GM21717 (cell line): ENCODE measurements around the gene AP4S1.
"Not testable (repeated sequence)": the region's sequence is repeated elsewhere in the genome, so short reads cannot be mapped to it uniquely, and the experiment has no call there.

ENCODE experiments used
- ATAC-seq: cut with Tn5 transposase; IDR thresholded peaks from one replicate; pipeline ENCODE4 v1.9.1; 2021; ENCODE audit warnings: mild to moderate bottlenecking, moderate library complexity; ENCODE audit not compliant: unreplicated experiment

The AP4S1 gene

GRCh38 chr14:31080484-31080883 lies 55.0 kb downstream of the AP4S1 start:
- ATAC-seq, result no peak

DNA sequence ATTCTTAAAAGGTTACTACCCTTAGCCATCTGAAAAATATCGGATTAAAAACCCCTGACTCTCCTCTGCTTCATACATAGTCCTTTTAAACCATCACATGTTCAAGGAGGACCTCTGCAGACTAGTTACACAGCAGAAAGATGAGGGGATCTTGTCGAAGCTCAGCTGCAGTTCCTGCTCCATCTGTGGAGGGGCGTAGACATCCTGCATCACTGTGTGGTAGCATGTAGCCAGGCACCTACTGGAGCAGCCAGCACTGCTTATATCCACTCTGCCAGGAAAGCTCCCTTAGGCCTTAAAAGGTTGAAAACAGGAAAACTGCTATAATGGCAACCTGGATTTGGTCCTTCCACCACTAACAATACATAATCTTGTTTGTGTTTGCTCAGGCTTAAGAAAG lies 58.3 kb downstream of the AP4S1 start:
- no peak for ATAC-seq

GRCh38 chr14:31084385-31084784 lies 58.9 kb downstream of the AP4S1 start:
- no peak for ATAC-seq

GRCh38 chr14:31085027-31085426 lies 59.6 kb downstream of the AP4S1 start:
- ATAC-seq, result no peak

DNA sequence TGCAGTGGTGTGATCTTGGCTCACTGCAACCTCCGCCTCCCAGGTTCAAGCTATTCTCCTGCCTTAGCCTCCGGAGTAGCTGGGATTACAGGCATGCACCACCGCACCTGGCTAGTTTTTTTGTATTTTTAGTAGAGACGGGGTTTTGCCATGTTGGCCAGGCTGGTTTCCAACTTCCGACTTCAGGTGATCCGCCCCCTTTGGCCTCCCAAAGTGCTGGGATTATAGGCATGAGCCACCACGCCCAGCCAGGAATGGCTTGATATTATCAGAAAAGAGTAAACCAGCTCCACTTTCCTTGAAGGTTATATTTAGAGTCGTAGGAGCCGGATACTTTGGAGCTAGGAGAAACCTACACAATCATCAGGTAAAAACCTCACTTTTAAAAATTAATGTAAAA lies 61.0 kb downstream of the AP4S1 start:
- not testable (repeated sequence) for ATAC-seq

GRCh38 chr14:31090883-31091764 lies 65.7 kb downstream of the AP4S1 start:
- ATAC-seq, result no peak

GRCh38 chr14:31092160-31092708 lies 66.8 kb downstream of the AP4S1 start:
- ATAC-seq, result no peak

DNA sequence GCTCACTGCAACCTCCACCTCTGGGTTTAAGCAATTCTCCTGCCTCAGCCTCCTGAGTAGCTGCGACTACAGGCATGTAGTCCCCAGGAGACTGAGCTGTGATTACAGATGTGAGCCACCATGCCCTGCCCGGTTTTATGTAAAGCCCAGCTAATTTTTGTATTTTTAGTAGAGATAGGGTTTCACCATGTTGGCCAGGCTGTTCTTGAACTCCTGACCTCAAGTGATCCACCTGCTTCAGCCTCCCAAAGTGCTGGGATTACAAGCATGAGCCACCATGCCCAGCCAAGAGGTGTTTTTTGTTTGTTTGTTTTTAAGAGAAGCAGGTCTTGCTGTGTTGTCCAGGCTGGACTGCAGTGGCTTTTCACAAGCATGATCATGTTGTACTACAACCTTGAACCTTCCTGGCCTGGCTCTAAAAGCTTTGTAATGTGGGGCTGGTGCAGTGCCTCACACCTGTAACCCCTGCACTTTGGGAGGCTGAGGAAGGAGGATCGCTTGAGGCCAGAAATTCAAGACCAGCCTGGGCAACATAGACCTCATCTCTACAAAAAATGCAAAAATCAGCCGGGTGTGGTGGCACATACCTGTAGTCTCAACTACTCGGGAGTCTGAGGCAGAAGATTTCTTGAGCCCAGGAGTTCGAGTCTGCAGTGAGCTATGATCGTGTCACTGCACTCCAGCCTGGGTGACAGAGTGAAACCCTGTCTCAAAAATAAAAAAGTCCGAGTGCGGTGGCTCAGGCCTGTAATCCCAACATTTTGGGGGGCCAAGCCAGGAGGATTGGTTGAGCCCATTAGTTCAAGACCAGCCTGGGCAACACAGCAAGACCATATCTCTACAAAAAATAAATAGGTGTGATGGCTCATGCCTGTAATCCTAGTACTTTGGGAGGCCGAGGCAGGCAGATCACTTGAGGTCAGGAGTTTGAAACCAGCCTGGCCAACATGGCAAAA lies 68.7 kb downstream of the AP4S1 start:
- ATAC-seq, result not testable (repeated sequence)

DNA sequence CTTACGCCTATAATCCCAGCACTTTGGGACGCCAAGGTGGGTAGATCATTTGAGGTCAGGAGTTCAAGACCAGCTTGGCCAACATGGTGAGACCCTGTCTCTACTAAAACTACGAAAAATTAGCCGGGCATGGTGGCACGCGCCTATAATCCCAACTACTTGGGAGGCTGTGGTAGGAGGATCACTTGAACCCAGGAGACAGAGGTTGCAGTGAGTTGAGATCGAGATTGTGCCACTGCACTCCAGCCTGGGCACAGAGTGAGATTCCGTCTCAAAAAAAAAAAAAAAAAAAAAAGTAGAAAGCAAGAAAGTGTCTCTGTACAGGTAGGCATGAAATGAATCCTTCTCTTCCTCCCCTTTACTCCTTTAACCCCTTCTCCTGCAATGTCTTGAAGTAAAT lies 70.4 kb downstream of the AP4S1 start:
- not testable (repeated sequence) for ATAC-seq

GRCh38 chr14:31096255-31096654 lies 70.8 kb downstream of the AP4S1 start:
- ATAC-seq, result no peak

DNA sequence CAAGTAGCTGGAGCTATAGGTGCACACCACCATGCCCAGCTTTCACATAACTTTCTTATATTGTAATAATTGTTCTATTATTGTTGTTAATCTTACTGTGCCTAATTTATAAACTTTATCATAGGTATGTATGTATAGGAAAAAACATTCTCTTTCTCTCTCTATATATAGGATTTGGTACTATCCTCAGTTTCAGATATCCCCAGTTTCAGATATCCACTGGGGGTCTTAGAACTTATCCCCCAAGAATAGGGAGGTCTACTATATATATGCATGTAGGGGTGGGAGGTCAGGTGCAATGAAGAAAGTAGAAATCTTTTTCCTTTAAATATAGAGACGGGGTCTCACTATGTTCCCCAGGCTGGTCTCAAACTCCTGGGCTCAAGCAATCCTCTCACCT lies 71.6 kb downstream of the AP4S1 start:
- no peak for ATAC-seq

DNA sequence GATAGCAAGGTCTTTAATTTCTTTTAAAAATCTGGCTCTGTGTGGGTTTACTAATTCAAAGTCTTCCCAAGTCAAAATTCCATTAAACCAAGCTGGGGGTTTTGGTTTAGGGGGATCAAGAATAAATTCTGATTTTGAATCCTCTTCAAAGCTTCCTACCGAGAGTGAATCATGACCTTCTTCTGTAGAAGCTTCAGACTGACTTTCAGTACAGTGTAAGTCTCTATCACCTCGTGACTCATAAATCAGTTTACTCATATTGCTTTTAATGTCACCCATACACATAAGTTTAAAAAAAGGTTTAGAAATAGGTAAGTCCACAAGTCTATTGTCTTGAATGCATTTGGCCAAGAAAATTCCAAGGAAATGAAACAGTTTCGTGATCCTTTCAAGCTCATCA lies 81.3 kb downstream of the AP4S1 start:
- no peak for ATAC-seq

DNA sequence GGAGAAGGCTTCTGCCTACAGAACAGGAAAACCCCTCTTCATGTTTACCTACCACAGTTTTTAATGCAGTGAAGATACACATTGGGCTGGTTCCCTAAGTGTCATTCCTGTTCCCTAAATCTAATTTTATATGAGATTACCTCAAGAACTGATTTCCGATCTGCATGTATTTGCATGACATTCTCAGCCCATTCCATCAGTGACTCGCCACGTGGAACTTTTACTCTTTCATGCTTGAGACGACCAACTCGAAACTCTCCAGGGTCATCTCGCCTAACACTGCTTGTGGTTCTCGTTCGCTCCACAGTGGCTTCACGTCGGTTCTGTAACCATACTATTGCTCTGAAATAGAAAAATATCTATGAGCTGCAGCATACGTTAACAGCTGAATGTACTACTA lies 83.8 kb downstream of the AP4S1 start:
- ATAC-seq, result no peak

DNA sequence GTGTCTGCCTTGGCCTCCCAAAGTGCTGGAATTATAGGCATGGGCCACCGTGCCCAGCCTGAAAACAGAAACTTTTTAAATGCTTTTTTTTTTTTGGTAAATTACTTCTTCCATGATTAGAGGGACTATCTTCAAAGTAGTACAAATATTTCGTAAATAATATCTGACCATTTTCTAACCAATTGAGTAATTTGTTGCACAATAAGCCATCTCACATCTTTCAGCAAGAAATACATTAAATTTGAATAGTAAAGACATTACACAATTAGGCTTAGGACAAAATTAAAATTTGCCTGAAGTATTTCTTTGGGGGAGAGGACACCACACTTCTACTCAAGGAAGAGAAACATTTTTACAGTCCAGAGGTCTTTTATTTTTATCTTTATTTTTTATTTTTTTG lies 85.4 kb downstream of the AP4S1 start:
- ATAC-seq, result no peak

DNA sequence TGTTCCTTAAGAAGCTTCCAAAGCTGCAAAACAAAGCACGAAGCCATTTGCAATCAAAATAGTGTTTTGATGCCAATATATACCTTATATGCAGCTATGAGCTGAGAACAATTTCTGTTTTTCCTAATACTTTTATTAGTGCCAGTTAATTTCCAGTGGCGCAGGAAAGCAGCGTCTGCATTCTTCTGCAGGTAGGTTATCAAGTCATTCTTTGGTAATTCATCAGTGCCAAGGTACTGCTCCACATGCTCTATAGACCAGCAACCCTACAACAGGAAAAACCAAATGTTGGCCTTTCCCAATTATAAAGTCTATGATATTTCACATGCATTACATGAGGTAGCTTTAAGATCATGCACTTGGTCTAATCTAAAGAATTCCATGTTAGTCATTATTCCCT lies 88.3 kb downstream of the AP4S1 start:
- no peak for ATAC-seq

DNA sequence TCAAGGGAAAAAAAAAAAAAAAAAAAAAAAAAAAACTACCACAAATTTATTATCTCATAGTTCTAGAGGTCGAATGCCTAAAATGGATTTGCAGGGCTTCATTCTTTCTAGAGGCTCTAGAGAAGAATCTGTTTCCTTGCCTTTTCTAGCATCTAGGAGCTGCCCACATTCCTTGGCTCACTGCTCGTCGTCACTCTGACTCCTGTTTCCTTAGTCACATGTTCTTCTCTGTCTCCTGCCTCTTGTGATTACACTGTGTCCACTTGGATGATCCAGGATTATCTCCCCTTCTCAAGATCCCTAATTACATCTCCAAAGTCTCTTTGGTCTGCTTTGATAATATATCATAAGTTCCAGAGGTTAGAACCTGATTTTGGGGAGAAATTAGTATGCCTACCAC lies 93.4 kb downstream of the AP4S1 start:
- ATAC-seq, result no peak

GRCh38 chr14:31122098-31122611 lies 96.7 kb downstream of the AP4S1 start:
- ATAC-seq, result no peak

DNA sequence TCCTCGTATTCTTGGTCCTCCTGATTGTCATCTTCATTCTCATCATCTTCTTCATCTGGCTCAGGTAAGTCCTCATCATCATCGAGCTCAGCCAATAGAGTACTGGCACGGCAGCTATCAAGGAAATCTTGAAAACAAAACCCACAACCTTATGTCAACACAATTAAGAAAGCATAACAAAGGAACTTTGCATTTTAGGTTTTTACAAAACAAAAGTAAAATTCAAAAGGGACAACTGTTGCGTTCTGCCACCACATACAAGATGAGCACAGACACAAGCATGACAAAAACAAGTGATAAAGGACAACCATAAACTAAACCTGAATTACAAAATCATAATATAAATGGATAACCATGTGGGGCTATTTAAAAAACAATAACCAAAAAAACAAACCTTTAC lies 97.5 kb downstream of the AP4S1 start:
- ATAC-seq, result no peak

GRCh38 chr14:31124197-31124596 lies 98.7 kb downstream of the AP4S1 start:
- no peak for ATAC-seq

GRCh38 chr14:31125231-31125630 lies 99.8 kb downstream of the AP4S1 start:
- no peak for ATAC-seq

- no peak for ATAC-seq
Observed at GRCh38 chr14:31126680-31127079, 101.2 kb downstream of the AP4S1 start.
